Fibroblast of villous mesenchyme (primary cell): ENCODE measurements around the gene CDH4. TPM values are rescaled to one million over a fixed set of nuclear protein-coding genes. Genes with fewer than 3 reads are reported as not detected.

Experiments
- DNase-seq: peaks from one replicate; pipeline ENCODE4 v3.0.0-alpha.2; 2010; ENCODE audit warnings: low read depth
- H3K4me3 ChIP-seq: 2 replicates; pipeline ENCODE4 v1.5.1; 2011; ENCODE audit warnings: low read depth, mild to moderate bottlenecking, low read length
- total RNA-seq: library from RNA; depleted of rRNA; stranded (reverse); fragments of >200 nt; gene quantifications from 2 replicates; pipeline ENCODE4 v1.2.3, GENCODE V29; 2012
- TF ChIP-seq, protein P1 (sequence below): IDR thresholded peaks from 2 replicates; pipeline ENCODE4 v1.5.1; 2012; ENCODE audit warnings: low read depth, mild to moderate bottlenecking, low read length; ENCODE audit not compliant: insufficient read depth

Gene CDH4
- total RNA-seq, 1 donor = 1.7 TPM

DNA sequence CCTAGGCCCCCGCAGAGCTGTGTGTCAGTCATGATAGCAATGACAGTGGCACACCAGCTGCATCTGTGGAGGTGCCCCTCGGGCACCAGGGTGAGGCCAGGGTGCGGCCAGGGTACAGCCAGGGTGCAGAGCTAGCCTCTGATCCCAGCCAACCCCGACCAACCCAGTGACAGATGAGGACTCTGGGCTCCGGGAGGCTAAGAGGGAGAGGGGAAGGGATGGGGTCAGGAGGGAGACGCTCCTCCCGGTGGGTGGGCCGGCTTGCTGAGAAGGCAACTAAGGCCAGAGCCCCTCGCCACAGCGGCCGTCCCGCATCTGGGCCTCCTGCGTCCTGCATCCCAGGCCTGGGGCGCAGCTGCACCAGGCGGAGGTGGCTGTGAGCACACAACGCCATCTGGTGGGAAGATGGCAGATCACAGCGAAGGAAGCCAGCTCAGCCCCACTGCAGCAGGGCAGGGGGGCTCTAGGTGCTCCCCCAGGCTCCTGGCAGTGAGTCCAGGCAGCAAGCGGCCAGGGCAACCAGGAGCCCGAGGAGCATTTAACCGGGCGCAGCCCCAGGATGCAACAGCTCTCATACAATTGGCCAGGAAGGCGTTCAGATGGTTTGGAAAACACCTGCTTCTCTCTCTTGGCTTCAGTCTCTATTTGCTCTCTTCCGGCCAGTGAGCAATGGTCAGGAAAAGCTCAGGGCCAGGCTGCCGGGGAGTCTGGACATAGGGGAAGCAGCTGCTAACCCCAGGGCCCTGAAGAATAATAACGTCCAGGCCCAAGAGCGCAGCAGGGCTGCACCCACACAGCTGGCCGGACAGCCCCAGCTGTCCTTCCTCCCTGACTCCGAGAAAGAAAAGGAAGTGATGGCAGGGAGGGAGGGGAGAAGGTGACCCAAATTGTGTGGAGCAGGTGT lies 644.2 kb downstream of the CDH4 start:
- peak; percentile 37 for DNase-seq
- TF ChIP-seq, protein P1, sequence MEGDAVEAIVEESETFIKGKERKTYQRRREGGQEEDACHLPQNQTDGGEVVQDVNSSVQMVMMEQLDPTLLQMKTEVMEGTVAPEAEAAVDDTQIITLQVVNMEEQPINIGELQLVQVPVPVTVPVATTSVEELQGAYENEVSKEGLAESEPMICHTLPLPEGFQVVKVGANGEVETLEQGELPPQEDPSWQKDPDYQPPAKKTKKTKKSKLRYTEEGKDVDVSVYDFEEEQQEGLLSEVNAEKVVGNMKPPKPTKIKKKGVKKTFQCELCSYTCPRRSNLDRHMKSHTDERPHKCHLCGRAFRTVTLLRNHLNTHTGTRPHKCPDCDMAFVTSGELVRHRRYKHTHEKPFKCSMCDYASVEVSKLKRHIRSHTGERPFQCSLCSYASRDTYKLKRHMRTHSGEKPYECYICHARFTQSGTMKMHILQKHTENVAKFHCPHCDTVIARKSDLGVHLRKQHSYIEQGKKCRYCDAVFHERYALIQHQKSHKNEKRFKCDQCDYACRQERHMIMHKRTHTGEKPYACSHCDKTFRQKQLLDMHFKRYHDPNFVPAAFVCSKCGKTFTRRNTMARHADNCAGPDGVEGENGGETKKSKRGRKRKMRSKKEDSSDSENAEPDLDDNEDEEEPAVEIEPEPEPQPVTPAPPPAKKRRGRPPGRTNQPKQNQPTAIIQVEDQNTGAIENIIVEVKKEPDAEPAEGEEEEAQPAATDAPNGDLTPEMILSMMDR = peak; percentile 75
- no peak overlapping the region for H3K4me3 ChIP-seq

DNA sequence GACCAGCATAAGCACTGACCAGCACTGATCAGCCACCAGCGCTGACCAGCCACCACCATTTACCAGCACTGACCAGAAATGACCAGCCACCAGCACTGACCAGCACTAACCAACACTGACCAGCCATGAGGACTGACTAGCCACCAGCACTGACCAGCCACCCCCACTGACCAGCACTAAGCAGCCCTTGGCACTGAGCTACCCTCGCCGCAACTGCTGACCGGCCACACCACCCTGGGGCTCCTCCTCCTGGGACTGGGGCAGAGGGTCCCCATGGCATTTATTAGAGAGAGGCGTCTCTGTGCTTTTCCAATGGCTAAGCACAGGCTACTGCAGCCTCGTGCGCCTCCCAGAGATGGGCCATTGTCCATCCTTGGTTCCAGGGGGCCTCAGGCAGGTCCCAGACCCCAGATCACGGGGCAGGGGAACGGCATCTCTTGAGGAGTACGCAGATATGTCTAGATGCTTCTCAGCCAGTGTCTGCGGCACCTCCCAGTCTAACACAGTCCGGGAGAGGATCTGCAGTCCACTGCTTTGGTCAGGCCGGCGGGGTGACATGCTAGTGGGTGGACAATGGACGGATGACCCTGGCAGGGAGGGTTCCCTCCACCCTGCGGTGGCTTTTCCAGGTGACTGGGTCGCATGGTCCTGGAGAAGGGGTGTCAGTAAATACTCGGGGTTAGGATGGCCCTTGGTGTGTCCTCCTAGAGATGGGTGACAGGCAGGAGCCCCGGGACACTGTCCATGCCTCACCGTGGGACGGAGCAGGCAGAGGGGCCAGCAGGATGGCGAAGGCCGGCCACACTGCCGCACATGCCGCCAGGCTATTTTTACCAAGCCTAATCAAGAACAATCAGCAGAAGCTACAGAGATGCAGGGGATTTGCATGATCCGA lies 645.6 kb downstream of the CDH4 start:
- H3K4me3 ChIP-seq = no peak overlapping the region
- no peak for DNase-seq
- TF ChIP-seq, protein P1 = no peak

DNA sequence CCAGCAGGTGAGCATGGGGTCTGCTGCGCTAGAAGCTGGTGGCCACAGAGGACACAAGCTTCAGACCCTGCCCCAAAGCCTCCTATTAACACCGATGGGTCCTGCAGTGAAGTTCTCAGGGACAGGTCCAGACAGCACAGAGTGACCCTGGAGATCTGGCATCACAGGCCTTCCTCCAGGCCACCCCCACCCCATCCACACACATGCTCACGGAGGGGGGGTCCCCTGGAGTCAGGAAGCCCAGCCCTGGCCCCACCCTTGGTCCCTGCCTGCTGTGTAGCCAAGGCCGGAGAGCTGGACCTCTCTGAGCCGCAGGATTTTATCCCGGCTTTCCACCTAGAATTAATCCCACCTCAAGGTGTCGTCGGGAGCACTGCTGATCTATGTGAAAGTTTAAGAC lies 646.3 kb downstream of the CDH4 start:
- TF ChIP-seq, protein P1 = no peak
- no peak for DNase-seq
- H3K4me3 ChIP-seq = no peak overlapping the region

DNA sequence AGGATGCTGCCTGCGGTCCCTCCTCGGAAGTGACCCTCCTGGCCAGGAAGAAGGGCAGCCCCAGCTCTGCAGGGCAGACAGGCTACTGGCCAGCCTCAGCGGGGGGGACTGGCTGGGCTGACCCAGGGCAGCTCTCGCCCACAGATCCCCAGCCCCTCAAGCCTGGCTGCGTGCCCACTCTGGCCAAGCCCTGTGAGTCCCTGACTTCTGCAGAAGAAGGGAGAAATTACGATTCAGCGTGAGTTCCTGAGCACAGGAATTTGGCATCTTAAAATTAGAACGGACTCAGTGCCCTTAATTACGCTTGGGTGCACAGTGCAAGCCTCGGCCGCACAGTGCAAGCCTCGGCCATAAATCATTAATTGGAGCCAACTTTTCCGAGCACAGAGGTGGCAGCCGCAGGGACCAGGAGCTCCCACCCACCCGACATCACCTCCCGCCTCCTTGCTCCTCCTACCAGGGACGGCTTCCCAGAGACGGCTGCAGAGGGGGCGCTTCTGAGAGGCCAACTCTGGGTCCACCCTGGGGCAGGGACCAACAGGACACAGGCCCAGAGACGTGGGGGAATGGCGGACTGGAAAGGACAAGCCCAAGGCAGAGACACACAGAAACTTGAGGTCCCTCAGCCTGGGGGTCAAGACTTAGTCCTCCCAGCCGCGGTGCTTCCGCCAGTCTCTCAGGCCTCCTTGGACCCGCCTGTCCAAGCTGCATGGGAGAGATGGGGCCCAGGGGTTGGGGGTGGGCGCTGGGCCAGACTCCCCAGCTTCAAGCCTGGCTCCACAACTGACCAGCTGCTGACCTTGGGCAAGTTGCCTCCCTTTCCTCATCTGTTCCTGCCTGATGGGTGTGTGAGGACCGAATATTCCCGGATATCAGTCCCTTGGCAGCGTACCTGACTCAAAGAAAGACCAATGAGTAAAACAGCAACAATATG lies 648.2 kb downstream of the CDH4 start:
- DNase-seq = no peak
- no peak overlapping the region for H3K4me3 ChIP-seq
- TF ChIP-seq, protein P1 = no peak

DNA sequence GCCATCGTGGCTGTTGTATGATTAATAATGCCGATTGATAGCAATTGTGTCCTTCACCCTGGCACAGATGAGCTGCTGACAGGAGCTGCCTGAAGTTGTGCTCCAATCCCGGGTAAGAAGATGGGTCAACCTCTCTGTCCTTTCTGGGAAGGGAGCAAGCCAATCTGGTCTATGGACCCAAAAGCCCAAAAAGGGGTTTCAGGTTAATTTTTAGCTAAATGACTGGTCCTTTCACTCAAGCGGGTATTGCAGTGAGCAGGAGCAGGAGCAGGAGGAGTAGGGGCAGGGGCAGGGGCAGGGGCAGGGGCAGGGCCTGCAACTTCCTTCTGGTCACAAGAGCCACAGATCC lies 648.9 kb downstream of the CDH4 start:
- DNase-seq = no peak
- no peak overlapping the region for H3K4me3 ChIP-seq
- TF ChIP-seq, protein P1 = no peak
